Loucy (cell line): ENCODE results near the gene FAM111B.
"Not testable (repeated sequence)": the region's sequence is repeated elsewhere in the genome, so short reads cannot be mapped to it uniquely, and the experiment has no call there.

Experiments
- H2AFZ ChIP-seq: fragments of 200-600 bp; sonication (generic); 2 replicates; pipeline ENCODE4 v1.6.0; 2016; ENCODE audit warnings: antibody characterized with exemption, mild to moderate bottlenecking, low read length, moderate library complexity
- H3F3A ChIP-seq: fragments of 200-600 bp; 2 replicates; pipeline ENCODE4 v1.6.0; 2016; ENCODE audit warnings: antibody characterized with exemption, low read depth, mild to moderate bottlenecking
- H3K27me3 ChIP-seq: fragments of 200-600 bp; sonication (generic); 2 replicates; pipeline ENCODE4 v1.6.1; 2014; ENCODE audit warnings: low read length, mild to moderate bottlenecking; ENCODE audit not compliant: insufficient read depth, poor library complexity, severe bottlenecking
- H3K36me3 ChIP-seq: fragments of 200-600 bp; sonication (generic); 2 replicates; pipeline ENCODE4 v1.6.1; 2016; ENCODE audit warnings: low read length; ENCODE audit not compliant: insufficient read depth
- H3K4me1 ChIP-seq: fragments of 200-600 bp; sonication (generic); 2 replicates; pipeline ENCODE4 v1.5.1; 2014; ENCODE audit warnings: low read length, mild to moderate bottlenecking; ENCODE audit not compliant: insufficient read depth, poor library complexity, severe bottlenecking
- H3K4me2 ChIP-seq: fragments of 200-600 bp; sonication (generic); 2 replicates; pipeline ENCODE4 v1.6.0; 2014; ENCODE audit warnings: antibody characterized with exemption, low read length, low read depth, mild to moderate bottlenecking; ENCODE audit not compliant: poor library complexity, severe bottlenecking
- H3K4me3 ChIP-seq: fragments of 200-600 bp; sonication (generic); 2 replicates; pipeline ENCODE4 v1.5.1; 2014; ENCODE audit warnings: low read length, mild to moderate bottlenecking, mixed read lengths; ENCODE audit not compliant: poor library complexity, severe bottlenecking
- H3K79me2 ChIP-seq: fragments of 200-600 bp; sonication (generic); 2 replicates; pipeline ENCODE4 v1.6.1; 2014; ENCODE audit warnings: low read length; ENCODE audit not compliant: insufficient read depth
- H3K9ac ChIP-seq: fragments of 200-600 bp; sonication (generic); 2 replicates; pipeline ENCODE4 v1.6.0; 2014; ENCODE audit warnings: mild to moderate bottlenecking, low read depth, low read length, moderate library complexity; ENCODE audit not compliant: poor library complexity, severe bottlenecking
- H3K9me2 ChIP-seq: fragments of 200-600 bp; sonication (generic); replicated peaks from 2 replicates; pipeline ENCODE4 v1.6.1; 2016; ENCODE audit warnings: low read depth, low read length, mixed read lengths
- H3K9me3 ChIP-seq: fragments of 200-600 bp; sonication (generic); 2 replicates; pipeline ENCODE4 v1.6.1; 2014; ENCODE audit warnings: mild to moderate bottlenecking, antibody characterized with exemption, low read length, low read depth; ENCODE audit not compliant: insufficient read depth
- H4K20me1 ChIP-seq: fragments of 200-600 bp; sonication (generic); 2 replicates; pipeline ENCODE4 v1.6.0; 2014; ENCODE audit warnings: antibody characterized with exemption, low read length, mild to moderate bottlenecking; ENCODE audit not compliant: insufficient read depth, poor library complexity, severe bottlenecking
- CTCF ChIP-seq: fragments of 200-600 bp; sonication (generic); conservative IDR thresholded peaks from 2 replicates; pipeline ENCODE4 v1.5.1; 2014; ENCODE audit warnings: mild to moderate bottlenecking, antibody characterized with exemption, low read length
- EZH2phosphoT487 ChIP-seq: fragments of 200-600 bp; IDR thresholded peaks from 2 replicates; pipeline ENCODE4 v1.6.1; 2018; ENCODE audit warnings: antibody characterized with exemption, mild to moderate bottlenecking, moderate library complexity, borderline replicate concordance

The FAM111B gene

GRCh38 chr11:59062602-59063529 is 44.2 kb upstream of the FAM111B start:
- no peaks in the 10 kb centered on the region for H3K9me2 ChIP-seq
- H3K36me3 ChIP-seq: no peaks in the 10 kb centered on the region
- no peaks in the 10 kb centered on the region for H3K4me1 ChIP-seq
- H4K20me1 ChIP-seq: no peaks in the 10 kb centered on the region
- no peak for TF ChIP-seq CTCF
- no peak for TF ChIP-seq EZH2phosphoT487
- H3K27me3 ChIP-seq: no peaks in the 10 kb centered on the region
- H3K79me2 ChIP-seq: no peaks in the 10 kb centered on the region
- no peak overlapping the region for H2AFZ ChIP-seq
- H3K9ac ChIP-seq: no peak overlapping the region
- no peak overlapping the region for H3K4me3 ChIP-seq
- no peak overlapping the region for H3K4me2 ChIP-seq
- H3F3A ChIP-seq: no peaks in the 10 kb centered on the region
- no peaks in the 10 kb centered on the region for H3K9me3 ChIP-seq

- not testable (repeated sequence) for H3K4me3 ChIP-seq, H3K27me3 ChIP-seq, H3K4me1 ChIP-seq, H3K4me2 ChIP-seq, H4K20me1 ChIP-seq, H3K79me2 ChIP-seq, H2AFZ ChIP-seq, H3K9me2 ChIP-seq, H3K9me3 ChIP-seq, H3K9ac ChIP-seq, H3K36me3 ChIP-seq, H3F3A ChIP-seq
These were observed 42.9 kb upstream of the FAM111B start for GRCh38 chr11:59063996-59064727.

- Histone ChIP-seq H3K9ac (no peak overlapping the region), H3K4me2 (no peak overlapping the region), H3K79me2 (no peaks in the 10 kb centered on the region), H3K9me2 (no peaks in the 10 kb centered on the region), H3K9me3 (no peaks in the 10 kb centered on the region), H3K27me3 (no peaks in the 10 kb centered on the region), H3K4me1 (no peaks in the 10 kb centered on the region), H4K20me1 (no peaks in the 10 kb centered on the region), H3F3A (no peaks in the 10 kb centered on the region), H3K36me3 (no peaks in the 10 kb centered on the region), H2AFZ (no peak overlapping the region), H3K4me3 (no peak overlapping the region)
- TF ChIP-seq CTCF: no peak
- TF ChIP-seq EZH2phosphoT487: no peak
These were observed 38.0 kb upstream of the FAM111B start for GRCh38 chr11:59069087-59069486.
